Activated naive CD4-positive, alpha-beta T cell treated with Interleukin-2 at 50 U/mL for 16 hours (primary cell): ENCODE results near the gene PRDM15.

Experiments
- DNase-seq: peaks from one replicate; pipeline ENCODE4 v3.0.0-alpha.2; 2020

PRDM15 gene

GRCh38 chr21:41836166-41837015, 42.8 kb downstream of the PRDM15 start:
- DNase-seq = no peak

GRCh38 chr21:41835711-41836154, 43.4 kb downstream of the PRDM15 start:
- DNase-seq = no peak

GRCh38 chr21:41834926-41835663, 44.0 kb downstream of the PRDM15 start:
- no peak for DNase-seq

- DNase-seq = no peak
Observed at GRCh38 chr21:41834252-41834925, 44.8 kb downstream of the PRDM15 start.

GRCh38 chr21:41833497-41834115, 45.5 kb downstream of the PRDM15 start:
- no peak for DNase-seq

GRCh38 chr21:41832596-41833496, 46.3 kb downstream of the PRDM15 start:
- DNase-seq = no peak

- DNase-seq = no peak
Observed at GRCh38 chr21:41831866-41832595, 47.1 kb downstream of the PRDM15 start.

GRCh38 chr21:41831453-41831831, 47.7 kb downstream of the PRDM15 start:
- DNase-seq = no peak

GRCh38 chr21:41830764-41831452, 48.2 kb downstream of the PRDM15 start:
- DNase-seq = no peak

- DNase-seq = no peak
Observed at GRCh38 chr21:41830145-41830707, 48.9 kb downstream of the PRDM15 start.

GRCh38 chr21:41828884-41829360, 50.2 kb downstream of the PRDM15 start:
- no peak for DNase-seq

GRCh38 chr21:41827951-41828883, 50.9 kb downstream of the PRDM15 start:
- DNase-seq = no peak

- no peak for DNase-seq
Observed at GRCh38 chr21:41825881-41826280, 53.3 kb downstream of the PRDM15 start.

GRCh38 chr21:41825216-41825615, 53.9 kb downstream of the PRDM15 start:
- no peak for DNase-seq

- no peak for DNase-seq
Observed at GRCh38 chr21:41824466-41825207, 54.5 kb downstream of the PRDM15 start.

GRCh38 chr21:41823906-41824305, 55.2 kb downstream of the PRDM15 start:
- DNase-seq = no peak

GRCh38 chr21:41823166-41823565, 56.0 kb downstream of the PRDM15 start:
- no peak for DNase-seq

- DNase-seq = no peak
Observed at GRCh38 chr21:41821756-41822431, 57.2 kb downstream of the PRDM15 start.
